B cell (primary cell): ENCODE data around the gene STH. TPM values are rescaled to one million over a fixed set of nuclear protein-coding genes. Genes with fewer than 3 reads are reported as not detected.

Source experiments
- ATAC-seq: fragments of 200-7000 bp; cut with Tn5 transposase; one replicate; pipeline ENCODE4 v1.10.0; 2021; ENCODE audit warnings: low read depth, mild to moderate bottlenecking, moderate number of reproducible peaks, moderate library complexity
- CTCF ChIA-PET: fragments of 350-600 bp; sonication (Branson Sonifier 250); formaldehyde crosslinking; loops from one replicate; lab custom pipeline; 2021; ENCODE audit warnings: antibody characterized with exemption, inconsistent platforms; lab: Charles Lee
- POLR2A ChIA-PET: fragments of 350-600 bp; sonication (Branson Sonifier 250); formaldehyde crosslinking; loops from one replicate; lab custom pipeline; 2021; ENCODE audit warnings: antibody characterized with exemption; lab: Charles Lee
- DNase-seq: peaks from one replicate; pipeline ENCODE4 v3.0.0; 2013
- H2AFZ ChIP-seq: 2 replicates; pipeline ENCODE4 v1.6.1; 2012; ENCODE audit warnings: mild to moderate bottlenecking, low read depth, low read length; ENCODE audit not compliant: insufficient read depth, poor library complexity, severe bottlenecking
- H3K27ac ChIP-seq, 2 donors: 1 replicate in 1 of 2; 2 replicates in 1 of 2; pipeline ENCODE4 v1.5.1; 2012 to 2013; ENCODE audit warnings: low read length in 2 of 2, mild to moderate bottlenecking in 2 of 2, moderate library complexity in 1 of 2
- H3K27me3 ChIP-seq, 4 experiments: fragments of 200-600 bp in 1 of 4; sonication (generic) in 1 of 4; replicated peaks in 1 of 4; 1 replicate in 2 of 4; 2 replicates in 2 of 4; pipeline versions ENCODE4 v1.6.1 to v1.7.0; 2013 to 2016; ENCODE audit warnings: low read length in 3 of 4, mild to moderate bottlenecking in 2 of 4, mixed read lengths in 1 of 4, moderate library complexity in 1 of 4; ENCODE audit not compliant: insufficient read depth in 4 of 4, control insufficient read depth in 3 of 4; ENCODE audit errors: control extremely low read depth in 1 of 4
- H3K36me3 ChIP-seq, 2 experiments: replicated peaks in 1 of 2; 1 replicate in 1 of 2; 2 replicates in 1 of 2; pipeline versions ENCODE4 v1.6.1 to v1.7.1; 2013; ENCODE audit warnings: low read length in 1 of 2; ENCODE audit not compliant: insufficient read depth in 2 of 2, control insufficient read depth in 1 of 2; ENCODE audit errors: control extremely low read depth in 1 of 2, extremely low read depth in 1 of 2
- H3K4me1 ChIP-seq, 2 donors: fragments of 200-600 bp in 1 of 2; sonication (generic) in 1 of 2; 1 replicate in 1 of 2; 2 replicates in 1 of 2; pipeline versions ENCODE4 v1.5.1 to v1.6.1; 2013 to 2017; ENCODE audit warnings: low read length in 2 of 2; ENCODE audit not compliant: control insufficient read depth in 2 of 2, insufficient read depth in 2 of 2
- H3K4me2 ChIP-seq: replicated peaks from 2 replicates; pipeline ENCODE3; 2012; ENCODE audit warnings: mild to moderate bottlenecking, low read depth, low read length; ENCODE audit not compliant: poor library complexity, severe bottlenecking
- H3K4me3 ChIP-seq, 5 experiments: fragments of 200-600 bp in 1 of 5; sonication (generic) in 1 of 5; 1 replicate in 3 of 5; 2 replicates in 2 of 5; pipeline versions ENCODE4 v1.5.1 to v1.7.0; 2011 to 2016; ENCODE audit warnings: low read length in 4 of 5, mild to moderate bottlenecking in 4 of 5, low read depth in 2 of 5, control low read depth in 1 of 5, moderate library complexity in 1 of 5; ENCODE audit not compliant: insufficient read depth in 1 of 5; ENCODE audit errors: control extremely low read depth in 1 of 5, extremely low read depth in 1 of 5
- H3K79me2 ChIP-seq: fragments of 200-600 bp; sonication (generic); one replicate; pipeline ENCODE4 v1.6.0; 2016; ENCODE audit warnings: low read length; ENCODE audit not compliant: control insufficient read depth, insufficient read depth
- H3K9ac ChIP-seq: fragments of 200-600 bp; sonication (generic); 2 replicates; pipeline ENCODE4 v1.6.1; 2017; ENCODE audit warnings: mild to moderate bottlenecking, low read length, moderate library complexity
- H3K9me3 ChIP-seq, 3 donors: one replicate each; pipeline versions ENCODE4 v1.6.1 to v1.7.1; 2013; ENCODE audit warnings: low read length in 2 of 3; ENCODE audit not compliant: control insufficient read depth in 2 of 3, insufficient read depth in 1 of 3; ENCODE audit errors: control extremely low read depth in 1 of 3
- H4K20me1 ChIP-seq: 2 replicates; pipeline ENCODE4 v1.6.0; 2012; ENCODE audit warnings: mild to moderate bottlenecking, low read length; ENCODE audit not compliant: insufficient read depth, control insufficient read depth, poor library complexity, severe bottlenecking
- H3K27ac Mint-ChIP-seq: one replicate; pipeline ENCODE4 v1.8.0; 2021; ENCODE audit warnings: mixed read lengths
- H3K27me3 Mint-ChIP-seq: one replicate; pipeline ENCODE4 v1.8.0; 2021; ENCODE audit warnings: mixed read lengths
- H3K4me1 Mint-ChIP-seq: one replicate; pipeline ENCODE4 v1.8.0; 2021; ENCODE audit warnings: mixed read lengths
- H3K4me3 Mint-ChIP-seq: one replicate; pipeline ENCODE4 v1.8.0; 2021; ENCODE audit warnings: mixed read lengths
- H3K9me3 Mint-ChIP-seq: one replicate; pipeline ENCODE4 v1.8.0; 2022; ENCODE audit warnings: mixed read lengths; ENCODE audit not compliant: insufficient read depth
- CTCF ChIP-seq: fragments of 200-600 bp; IDR thresholded peaks from one replicate; pipeline ENCODE4 v1.8.0; 2022; ENCODE audit warnings: antibody characterized with exemption, mild to moderate bottlenecking
- EZH2 ChIP-seq: IDR thresholded peaks from 2 replicates; pipeline ENCODE4 v1.6.1; 2012; ENCODE audit warnings: borderline replicate concordance, low read depth, mild to moderate bottlenecking, moderate library complexity, low read length; ENCODE audit not compliant: insufficient read depth, poor library complexity, severe bottlenecking
- WGBS: methylation state at CpG from one replicate; pipeline ENCODE4 v1.1.5; 2013; ENCODE audit warnings: missing lambda C conversion rate; ENCODE audit not compliant: insufficient coverage; 5-methylcytosine and 5-hydroxymethylcytosine counted together
- intact Hi-C: fragments of 100-400 bp; cut with micrococcal nuclease; formaldehyde crosslinking; loops from one replicate; pipeline ENCODE4 v1.10.0; 2022
- polyA plus RNA-seq: library from polyadenylated mRNA; depleted of rRNA; stranded (reverse); fragments of >200 nt; gene quantifications from 2 replicates; pipeline ENCODE4 v1.2.3, GENCODE V29; 2012
- total RNA-seq, 2 donors: library from RNA; stranded (reverse); fragments of 120-200 nt in 1 of 2; gene quantifications; 1 replicate in 1 of 2; 2 replicates in 1 of 2; pipeline versions ENCODE4 v1.2.3 to v1.2.4, GENCODE V29; 2013 to 2022

STH gene
- total and polyA plus RNA-seq, 2 donors (not counting 1 experiment from before 2014, with no cell fraction given) = not detected

GRCh38 chr17:46027048-46027975 lies 28.3 kb downstream of the STH start:
- no peak overlapping the region for H3K4me3 Mint-ChIP-seq
- TF ChIP-seq EZH2 (no peak), CTCF (no peak)
- WGBS = 82% methylated on average over 7 of the region's 12 CpGs
- Histone ChIP-seq H3K36me3 (peaks cover 6 to 23% of the 10 kb centered on the region in 2 experiments), H3K27ac (peak overlapping the region; percentile 65 to 69), H3K79me2 (no peaks in the 10 kb centered on the region), H2AFZ (no peak overlapping the region), H3K27me3 (no peaks in the 10 kb centered on the region), H3K4me1 (peaks cover 49 to 59% of the 10 kb centered on the region in 2 donors), H4K20me1 (no peaks in the 10 kb centered on the region), H3K9me3 (peaks cover 0 to 3% (median 2%) of the 10 kb centered on the region in 3 donors), H3K4me2 (peak overlapping the region; percentile 49), H3K4me3 (no peak overlapping the region), H3K9ac (no peak overlapping the region)
- no peaks in the 10 kb centered on the region for H3K27me3 Mint-ChIP-seq
- H3K4me1 Mint-ChIP-seq = peaks cover 57% of the 10 kb centered on the region
- DNase-seq (peak; percentile 26), ATAC-seq (no peak)
- no peaks in the 10 kb centered on the region for H3K9me3 Mint-ChIP-seq
- intact Hi-C loops = no loop called here
- POLR2A ChIA-PET = interaction anchor here (0.7 to 0.8 kb wide), 2 partner anchors 81 to 151 kb away, joined by 4 to 7 read pairs; no protein-coding TSS in a partner anchor
- H3K27ac Mint-ChIP-seq = peak overlapping the region; percentile 91
- CTCF ChIA-PET = interaction anchor here (0.6 to 6.2 kb wide), 7 partner anchors 8 to 914 kb away, joined by 3 to 43 read pairs (median 9); no protein-coding TSS in a partner anchor

- 92% methylated on average over 4 of the region's 4 CpGs for WGBS
- POLR2A ChIA-PET = interaction anchor here (0.8 to 1.7 kb wide), 2 partner anchors 7 to 81 kb away, joined by 4 to 9 read pairs; no protein-coding TSS in a partner anchor
- H3K4me1 ChIP-seq = peaks cover 49 to 59% of the 10 kb centered on the region in 2 donors
- Mint-ChIP-seq H3K27ac (peak overlapping the region; percentile 81), H3K4me1 (peaks cover 57% of the 10 kb centered on the region), H3K4me3 (no peak overlapping the region), H3K27me3 (no peaks in the 10 kb centered on the region), H3K9me3 (no peaks in the 10 kb centered on the region)
- no peak overlapping the region for H3K9ac ChIP-seq
- H2AFZ ChIP-seq = no peak overlapping the region
- ATAC-seq (no peak), DNase-seq (no peak)
- no peak for TF ChIP-seq CTCF
- no peak for TF ChIP-seq EZH2
- H3K36me3 ChIP-seq = peaks cover 6 to 26% of the 10 kb centered on the region in 2 experiments
- CTCF ChIA-PET = interaction anchor here (1.0 to 6.2 kb wide), 5 partner anchors 8 to 186 kb away, joined by 3 to 43 read pairs (median 11); no protein-coding TSS in a partner anchor
- H3K27ac ChIP-seq = peak overlapping the region in 1 of 2 donors; percentile 69
- no peaks in the 10 kb centered on the region for H3K79me2 ChIP-seq
- H3K4me3 ChIP-seq = no peak overlapping the region
- H3K27me3 ChIP-seq = no peaks in the 10 kb centered on the region
- no peak overlapping the region for H3K4me2 ChIP-seq
- H4K20me1 ChIP-seq = no peaks in the 10 kb centered on the region
- intact Hi-C loops = no loop called here
- peaks cover 0 to 3% (median 2%) of the 10 kb centered on the region in 3 donors for H3K9me3 ChIP-seq
Observed at GRCh38 chr17:46027976-46028325, 28.9 kb downstream of the STH start.
